HG02981 (cell line): ENCODE measurements around the gene LRP1B.
"Not testable (repeated sequence)": the region's sequence is repeated elsewhere in the genome, so short reads cannot be mapped to it uniquely, and the experiment has no call there.

Experiments used
- ATAC-seq: cut with Tn5 transposase; IDR thresholded peaks from one replicate; pipeline ENCODE4 v1.9.1; 2021; ENCODE audit warnings: mild to moderate bottlenecking, moderate library complexity; ENCODE audit not compliant: unreplicated experiment

The LRP1B gene

GRCh38 chr2:141199711-141200110 is 931.1 kb downstream of the LRP1B start:
- ATAC-seq: no peak

DNA sequence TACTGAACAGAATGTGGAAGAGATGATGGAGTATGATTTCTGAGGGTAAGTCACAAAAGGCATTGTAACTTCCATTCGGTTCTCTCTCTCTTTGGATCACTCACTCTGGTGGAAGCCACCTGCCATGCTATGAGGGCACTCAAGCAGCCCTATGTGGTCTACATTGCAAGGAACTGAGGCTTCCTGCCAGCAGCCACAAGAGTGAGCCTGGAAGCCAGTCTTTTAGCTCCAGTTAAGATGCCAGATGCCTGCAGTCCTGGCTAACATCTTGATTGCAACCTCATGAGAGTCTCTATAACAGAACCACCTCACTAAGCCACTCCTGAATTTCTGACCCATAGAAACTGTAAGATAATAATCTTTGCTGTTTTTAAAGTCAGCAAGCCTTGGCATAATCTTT is 935.7 kb downstream of the LRP1B start:
- ATAC-seq: no peak

DNA sequence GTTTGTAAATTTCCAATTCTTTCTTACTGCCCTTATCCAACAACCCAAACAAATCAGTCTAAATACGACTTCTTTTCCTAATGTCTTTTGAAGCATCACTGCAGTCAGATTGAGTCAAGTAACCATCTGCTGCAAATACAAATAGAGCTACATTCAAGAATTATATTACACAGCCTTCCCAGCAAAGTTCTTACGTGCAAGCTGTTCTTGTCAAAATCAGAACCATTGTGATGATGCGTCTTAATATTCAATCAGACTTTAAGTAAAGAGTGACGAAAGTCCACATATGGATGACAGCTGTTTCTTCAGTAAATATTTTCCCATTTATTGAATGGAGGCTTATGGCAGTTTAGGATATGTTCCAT is 943.8 kb downstream of the LRP1B start:
- ATAC-seq: no peak

DNA sequence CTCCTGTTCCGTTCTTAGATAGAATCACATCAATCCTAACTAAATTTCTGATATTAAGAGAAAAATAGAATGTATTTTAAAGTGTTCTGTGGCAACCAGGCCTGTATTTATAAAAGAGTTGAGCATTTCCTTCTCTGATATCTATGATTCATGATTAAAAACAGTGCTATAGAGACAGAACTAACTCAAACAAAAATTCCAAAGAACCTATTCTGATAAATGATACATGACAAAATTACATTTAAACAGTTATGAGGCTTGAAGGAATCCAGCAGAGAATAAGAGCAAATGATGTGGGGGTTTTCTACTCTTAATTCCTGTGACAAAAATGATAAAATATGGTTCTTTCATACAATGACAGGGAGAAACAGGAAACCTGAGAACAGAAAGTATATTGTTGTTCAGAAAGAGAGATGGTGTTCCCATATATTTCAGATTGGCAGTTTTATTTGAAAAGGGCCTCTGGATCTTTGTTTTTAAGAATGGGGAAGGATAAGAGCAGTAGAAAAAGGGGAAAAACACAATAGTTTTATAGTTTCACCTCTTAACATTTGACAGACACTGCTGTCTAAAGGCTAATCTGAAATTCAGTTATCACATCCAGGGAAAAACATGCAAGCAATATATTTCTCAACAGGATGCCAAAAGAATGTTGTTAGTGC is 944.3 kb downstream of the LRP1B start:
- no peak for ATAC-seq

DNA sequence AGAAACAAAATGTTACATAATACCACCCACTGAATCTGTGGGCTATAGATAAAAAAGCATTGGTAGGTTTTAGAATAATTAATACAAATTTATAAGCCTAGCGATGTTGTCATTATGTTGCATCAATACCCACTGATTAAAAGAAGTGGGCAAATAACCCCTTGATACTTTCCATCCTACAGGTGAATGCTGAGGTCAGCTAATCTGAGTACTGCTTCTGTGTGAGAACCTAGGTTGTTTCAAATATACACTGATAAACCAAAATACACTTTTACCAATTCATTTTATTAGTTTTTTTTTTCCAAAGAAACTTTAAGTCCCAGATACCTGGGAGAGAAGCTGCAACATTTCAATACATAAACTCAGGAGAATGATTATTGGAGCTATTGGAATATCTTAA is 948.6 kb downstream of the LRP1B start:
- ATAC-seq: no peak

- ATAC-seq: not testable (repeated sequence)
Measured at GRCh38 chr2:141169117-141169516, 961.7 kb downstream of the LRP1B start.

- no peak for ATAC-seq
Measured at GRCh38 chr2:141162314-141162713, 968.5 kb downstream of the LRP1B start.

DNA sequence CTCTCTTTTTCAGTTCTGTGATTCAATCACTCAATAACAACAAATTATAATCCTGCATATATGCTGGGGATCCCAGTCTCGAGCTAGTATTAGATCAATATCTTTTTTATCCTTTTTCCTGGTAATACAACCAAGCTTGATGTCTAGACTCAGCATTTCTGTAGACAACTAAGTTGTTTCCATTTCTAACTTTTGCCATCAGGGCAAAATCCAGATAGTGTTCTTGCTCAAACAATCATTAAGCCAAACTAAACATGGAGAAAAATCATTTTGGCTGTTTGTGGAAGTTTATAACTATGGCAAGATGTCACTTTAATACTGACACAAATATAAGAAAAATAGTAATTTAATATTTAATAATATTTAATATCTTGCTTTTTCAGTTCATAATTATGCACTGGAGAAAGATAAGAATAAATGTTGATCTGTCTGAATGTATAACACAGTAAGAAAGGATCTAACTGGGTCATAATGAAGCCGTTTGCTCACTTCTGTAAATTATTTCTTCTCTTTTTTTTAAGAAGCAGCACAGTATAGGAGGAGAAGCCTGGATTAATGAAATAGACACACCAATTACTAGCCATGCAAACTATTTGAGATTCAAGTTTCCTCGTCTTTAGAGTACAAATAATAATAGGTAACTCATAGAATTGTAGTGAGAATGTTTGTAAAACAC is 979.1 kb downstream of the LRP1B start:
- ATAC-seq: no peak

- ATAC-seq: no peak
Measured at GRCh38 chr2:141142025-141142424, 988.8 kb downstream of the LRP1B start.

DNA sequence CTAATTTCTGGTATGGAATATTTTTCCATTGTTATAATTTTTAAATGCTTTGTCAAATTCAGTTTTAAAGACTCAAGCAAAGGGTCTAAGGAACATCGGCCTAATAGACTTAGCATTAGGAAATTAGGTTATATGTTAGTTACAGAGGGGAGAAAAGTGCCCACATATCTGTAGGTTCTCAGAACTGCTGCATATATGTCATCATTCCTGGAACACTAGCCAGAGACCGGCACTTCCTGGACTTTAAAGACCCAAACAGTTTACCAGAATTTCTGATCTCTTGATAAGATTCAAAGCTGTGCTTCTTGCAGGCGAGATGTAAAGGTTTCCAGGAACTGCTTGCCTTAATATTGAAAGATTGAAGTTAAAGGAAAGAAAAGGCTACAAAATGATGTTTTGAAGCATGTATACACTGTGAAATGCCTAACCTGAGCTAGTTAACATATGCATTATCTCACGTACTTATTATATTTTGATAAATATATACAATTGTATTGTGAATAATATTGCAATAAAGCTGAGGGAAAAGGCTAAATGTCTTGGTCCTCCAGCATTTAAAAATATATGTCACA is 993.6 kb downstream of the LRP1B start:
- ATAC-seq: no peak

GRCh38 chr2:141133883-141134282 is 996.9 kb downstream of the LRP1B start:
- no peak for ATAC-seq

DNA sequence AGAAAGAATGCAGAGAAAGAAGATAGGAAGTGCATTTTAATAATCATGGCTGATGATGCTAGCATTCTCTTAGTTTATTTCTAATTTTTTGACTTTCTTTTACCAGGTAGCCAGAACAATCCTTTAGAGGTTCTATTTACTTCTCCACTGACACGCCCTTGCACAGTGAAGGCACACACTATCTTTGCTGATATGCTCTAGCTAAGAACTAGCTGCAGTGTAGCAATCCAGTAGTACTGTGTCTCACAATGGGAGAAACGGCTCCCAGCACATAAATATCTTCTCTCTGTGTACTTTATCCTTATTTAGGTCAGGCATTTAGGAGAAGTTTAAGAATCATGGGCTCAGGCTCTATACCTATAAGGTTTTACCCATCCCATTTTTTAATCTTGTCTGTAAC is 1005.4 kb downstream of the LRP1B start:
- no peak for ATAC-seq

DNA sequence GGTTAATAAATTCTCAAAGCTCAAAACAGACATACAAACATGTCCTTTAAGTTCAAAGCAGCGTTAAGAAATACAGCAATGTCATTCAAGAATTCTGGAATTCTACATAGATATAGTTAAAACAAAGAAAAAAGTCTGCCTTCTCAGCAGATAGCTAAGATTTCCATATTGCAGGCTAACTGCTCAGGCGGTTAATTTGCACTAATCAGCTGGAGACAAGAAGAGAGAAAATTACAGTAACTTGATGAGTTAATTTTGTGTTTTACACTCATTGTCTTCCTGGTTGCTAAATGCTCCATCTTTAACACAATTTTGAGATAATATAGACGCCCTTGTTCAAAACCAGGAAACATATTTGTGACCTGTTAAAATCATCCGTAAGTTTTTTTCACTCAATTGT is 1012.0 kb downstream of the LRP1B start:
- ATAC-seq: no peak

GRCh38 chr2:141113301-141113700 is 1017.5 kb downstream of the LRP1B start:
- ATAC-seq: no peak

DNA sequence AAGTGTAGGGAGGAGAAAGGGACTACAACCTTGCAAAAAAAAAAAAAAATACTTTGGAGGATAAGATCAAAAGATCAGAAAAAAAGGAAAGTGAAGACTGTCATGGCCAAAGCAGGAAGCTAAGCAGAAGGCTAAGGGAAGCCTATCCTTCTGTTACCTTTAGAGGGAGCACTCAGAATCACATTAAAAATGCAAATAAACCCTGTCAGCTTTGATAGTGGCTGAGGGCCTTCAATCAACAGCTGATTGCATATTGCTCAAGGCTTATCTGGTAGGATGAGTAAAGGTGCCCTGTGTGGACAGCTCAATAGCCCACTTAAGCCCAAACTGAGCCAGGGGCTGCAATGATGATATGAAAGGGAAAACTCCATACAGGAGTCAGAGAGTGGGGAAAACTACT is 1021.2 kb downstream of the LRP1B start:
- no peak for ATAC-seq

- ATAC-seq: no peak
Measured at GRCh38 chr2:141105763-141106162, 1025.1 kb downstream of the LRP1B start.

- no peak for ATAC-seq
Measured at GRCh38 chr2:141103216-141103615, 1027.6 kb downstream of the LRP1B start.

- ATAC-seq: no peak
Measured at GRCh38 chr2:141079231-141079630, 1051.6 kb downstream of the LRP1B start.

DNA sequence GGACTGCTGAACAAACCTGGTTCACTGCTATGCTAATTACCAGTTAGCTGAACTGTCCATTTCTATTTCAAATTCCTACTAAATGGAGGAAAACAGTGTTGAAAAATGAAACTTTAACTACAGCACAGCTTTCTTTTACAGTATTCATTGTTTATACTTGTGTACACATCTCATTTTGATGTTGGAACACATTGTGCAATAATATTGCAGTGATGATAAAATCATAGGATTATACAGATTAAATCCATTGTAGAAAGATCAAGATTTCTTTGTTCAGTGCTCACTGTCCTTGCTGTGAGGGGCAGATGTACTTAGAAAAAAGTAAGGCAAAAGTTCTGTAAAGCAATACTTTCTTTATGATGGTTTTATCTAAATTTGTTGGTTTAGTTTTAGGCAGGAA is 1055.1 kb downstream of the LRP1B start:
- no peak for ATAC-seq

DNA sequence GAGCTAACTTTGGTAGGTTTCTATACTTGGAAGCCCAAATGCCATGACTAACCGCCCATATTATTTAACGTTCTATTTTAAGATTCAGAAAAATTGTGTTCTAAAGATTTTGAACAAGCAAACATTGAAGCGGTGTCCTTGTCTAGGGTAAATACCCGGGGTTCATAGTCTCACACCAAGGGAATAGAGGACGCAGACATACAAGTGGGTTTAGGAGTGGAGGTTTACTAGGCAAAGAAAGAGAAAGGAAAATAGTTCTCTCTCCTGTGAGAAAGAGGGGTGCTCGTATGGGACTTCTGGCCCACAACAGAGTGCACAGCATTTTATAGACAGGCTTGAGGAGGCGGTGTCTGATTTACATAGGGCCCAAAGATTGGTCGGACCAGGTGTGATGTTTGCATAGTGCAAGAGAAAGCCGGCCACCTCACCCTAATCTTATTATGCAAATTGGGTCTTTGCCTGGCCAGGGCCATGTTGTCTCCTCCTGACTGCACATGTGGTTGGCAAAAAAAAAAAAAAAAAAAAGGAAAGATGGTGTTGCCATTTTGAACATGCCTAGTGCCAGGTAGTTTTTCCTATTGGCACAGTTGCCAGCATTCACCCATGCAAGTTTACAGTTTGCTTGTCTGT is 1062.6 kb downstream of the LRP1B start:
- no peak for ATAC-seq

- ATAC-seq: no peak
Measured at GRCh38 chr2:141065042-141065441, 1065.8 kb downstream of the LRP1B start.

DNA sequence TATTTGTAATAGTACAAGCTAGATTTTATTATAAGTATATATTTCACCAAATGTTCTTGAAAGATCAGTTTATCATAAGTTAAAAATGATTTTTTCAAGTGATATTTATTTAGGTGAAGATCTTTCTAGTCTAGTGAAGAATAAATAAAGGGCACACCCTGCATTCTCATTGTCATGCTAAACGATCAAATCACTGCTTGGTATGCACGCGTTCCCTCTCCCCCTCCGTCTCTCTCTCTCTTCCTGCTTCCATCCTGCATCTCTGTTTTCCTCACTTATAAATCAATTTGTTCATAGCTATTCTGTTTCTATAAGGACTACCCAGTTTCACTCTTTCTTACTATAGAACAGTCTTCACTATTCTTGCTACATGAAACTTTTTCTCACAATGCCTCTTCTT is 1067.4 kb downstream of the LRP1B start:
- ATAC-seq: no peak
